Lower leg skin (tissue), 3 donors: Measurements from ENCODE around the gene SCLT1.

Experiments
- POLR2A ChIP-seq, 2 donors: fragments of 450-650 bp; IDR thresholded peaks; one replicate each; pipeline ENCODE4 v1.6.1; 2016 to 2017; ENCODE audit warnings: antibody characterized with exemption in 2 of 2, mild to moderate bottlenecking in 1 of 2, moderate library complexity in 1 of 2
- TF ChIP-seq, protein P1 (sequence below), 3 donors: fragments of 450-650 bp; IDR thresholded peaks; one replicate each; pipeline ENCODE4 v1.5.1; 2016; ENCODE audit warnings: antibody characterized with exemption in 3 of 3, mild to moderate bottlenecking in 3 of 3, moderate library complexity in 2 of 3

DNA sequence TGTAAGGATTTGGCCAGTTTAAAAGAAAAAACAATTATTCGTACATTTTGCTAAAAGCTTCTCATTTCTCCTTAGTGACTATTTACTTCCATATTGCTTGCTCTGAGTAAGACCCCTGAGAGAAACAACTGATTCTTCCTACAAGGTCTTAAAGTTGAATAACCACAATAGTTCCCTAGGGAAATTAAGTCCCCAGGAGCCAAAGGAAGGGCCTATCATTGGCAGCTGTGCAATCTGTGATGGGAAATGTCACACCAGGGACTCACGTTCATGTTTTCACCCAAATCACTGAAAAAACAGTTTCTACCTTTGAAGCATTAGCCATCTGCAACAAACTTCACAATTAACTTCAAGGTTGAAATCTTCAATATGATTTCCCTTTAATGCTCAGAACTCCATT, 217.1 kb downstream of the SCLT1 start:
- no peak for TF ChIP-seq POLR2A (IDR thresholded peaks at IDR 0.05)
- TF ChIP-seq, protein P1, sequence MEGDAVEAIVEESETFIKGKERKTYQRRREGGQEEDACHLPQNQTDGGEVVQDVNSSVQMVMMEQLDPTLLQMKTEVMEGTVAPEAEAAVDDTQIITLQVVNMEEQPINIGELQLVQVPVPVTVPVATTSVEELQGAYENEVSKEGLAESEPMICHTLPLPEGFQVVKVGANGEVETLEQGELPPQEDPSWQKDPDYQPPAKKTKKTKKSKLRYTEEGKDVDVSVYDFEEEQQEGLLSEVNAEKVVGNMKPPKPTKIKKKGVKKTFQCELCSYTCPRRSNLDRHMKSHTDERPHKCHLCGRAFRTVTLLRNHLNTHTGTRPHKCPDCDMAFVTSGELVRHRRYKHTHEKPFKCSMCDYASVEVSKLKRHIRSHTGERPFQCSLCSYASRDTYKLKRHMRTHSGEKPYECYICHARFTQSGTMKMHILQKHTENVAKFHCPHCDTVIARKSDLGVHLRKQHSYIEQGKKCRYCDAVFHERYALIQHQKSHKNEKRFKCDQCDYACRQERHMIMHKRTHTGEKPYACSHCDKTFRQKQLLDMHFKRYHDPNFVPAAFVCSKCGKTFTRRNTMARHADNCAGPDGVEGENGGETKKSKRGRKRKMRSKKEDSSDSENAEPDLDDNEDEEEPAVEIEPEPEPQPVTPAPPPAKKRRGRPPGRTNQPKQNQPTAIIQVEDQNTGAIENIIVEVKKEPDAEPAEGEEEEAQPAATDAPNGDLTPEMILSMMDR (IDR thresholded peaks at IDR 0.05) = no peak
